Naive B cell (primary cell): ENCODE data around the gene FBXO45. TPM values are rescaled to one million over a fixed set of nuclear protein-coding genes. Genes with fewer than 3 reads are reported as not detected.
"Not testable (repeated sequence)": the region's sequence is repeated elsewhere in the genome, so short reads cannot be mapped to it uniquely, and the experiment has no call there.

Experiments used
- ATAC-seq, 2 donors: fragments of 150-1000 bp; cut with Tn5 transposase; 2 replicates each; pipeline ENCODE4 v1.10.0; 2021; ENCODE audit warnings: low read depth in 2 of 2, mild to moderate bottlenecking in 2 of 2, moderate library complexity in 2 of 2
- DNase-seq: peaks from one replicate; pipeline ENCODE4 v3.0.0; 2022
- H3K27ac Mint-ChIP-seq, 6 donors: one replicate each; pipeline ENCODE4 v1.8.0; 2020 to 2022; ENCODE audit warnings: mild to moderate bottlenecking in 6 of 6, mixed read lengths in 6 of 6, moderate library complexity in 5 of 6, inconsistent platforms in 2 of 6
- H3K27me3 Mint-ChIP-seq, 3 donors: one replicate each; pipeline ENCODE4 v1.8.0; 2021 to 2022; ENCODE audit warnings: mixed read lengths in 3 of 3, mild to moderate bottlenecking in 1 of 3
- H3K36me3 Mint-ChIP-seq, 2 donors: one replicate each; pipeline ENCODE4 v1.8.0; 2020 to 2022; ENCODE audit warnings: mixed read lengths in 2 of 2, inconsistent platforms in 1 of 2, mild to moderate bottlenecking in 1 of 2
- H3K4me1 Mint-ChIP-seq, 3 donors: one replicate each; pipeline ENCODE4 v1.8.0; 2020 to 2022; ENCODE audit warnings: mixed read lengths in 3 of 3, inconsistent platforms in 1 of 3, mild to moderate bottlenecking in 1 of 3, moderate library complexity in 1 of 3
- H3K4me3 Mint-ChIP-seq, 8 donors: one replicate each; pipeline ENCODE4 v1.8.0; 2020 to 2022; ENCODE audit warnings: mild to moderate bottlenecking in 8 of 8, mixed read lengths in 8 of 8, moderate library complexity in 8 of 8, inconsistent platforms in 2 of 8
- H3K9me3 Mint-ChIP-seq, 7 donors: one replicate each; pipeline ENCODE4 v1.8.0; 2020 to 2022; ENCODE audit warnings: mixed read lengths in 7 of 7, mild to moderate bottlenecking in 5 of 7, inconsistent platforms in 2 of 7, moderate library complexity in 1 of 7
- polyA plus RNA-seq, 6 donors: library from polyadenylated mRNA; unstranded; fragments of 300-500 nt; fragmentation: Illumina TruSeq; gene quantifications; one replicate each; pipeline ENCODE4 v1.2.3, GENCODE V29; 2021; ENCODE audit warnings: low read depth in 6 of 6

The FBXO45 gene, protein sequence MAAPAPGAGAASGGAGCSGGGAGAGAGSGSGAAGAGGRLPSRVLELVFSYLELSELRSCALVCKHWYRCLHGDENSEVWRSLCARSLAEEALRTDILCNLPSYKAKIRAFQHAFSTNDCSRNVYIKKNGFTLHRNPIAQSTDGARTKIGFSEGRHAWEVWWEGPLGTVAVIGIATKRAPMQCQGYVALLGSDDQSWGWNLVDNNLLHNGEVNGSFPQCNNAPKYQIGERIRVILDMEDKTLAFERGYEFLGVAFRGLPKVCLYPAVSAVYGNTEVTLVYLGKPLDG
- 1 to 10 TPM; 2.5 to 4.1 (median 2.8) TPM for polyA plus RNA-seq

DNA sequence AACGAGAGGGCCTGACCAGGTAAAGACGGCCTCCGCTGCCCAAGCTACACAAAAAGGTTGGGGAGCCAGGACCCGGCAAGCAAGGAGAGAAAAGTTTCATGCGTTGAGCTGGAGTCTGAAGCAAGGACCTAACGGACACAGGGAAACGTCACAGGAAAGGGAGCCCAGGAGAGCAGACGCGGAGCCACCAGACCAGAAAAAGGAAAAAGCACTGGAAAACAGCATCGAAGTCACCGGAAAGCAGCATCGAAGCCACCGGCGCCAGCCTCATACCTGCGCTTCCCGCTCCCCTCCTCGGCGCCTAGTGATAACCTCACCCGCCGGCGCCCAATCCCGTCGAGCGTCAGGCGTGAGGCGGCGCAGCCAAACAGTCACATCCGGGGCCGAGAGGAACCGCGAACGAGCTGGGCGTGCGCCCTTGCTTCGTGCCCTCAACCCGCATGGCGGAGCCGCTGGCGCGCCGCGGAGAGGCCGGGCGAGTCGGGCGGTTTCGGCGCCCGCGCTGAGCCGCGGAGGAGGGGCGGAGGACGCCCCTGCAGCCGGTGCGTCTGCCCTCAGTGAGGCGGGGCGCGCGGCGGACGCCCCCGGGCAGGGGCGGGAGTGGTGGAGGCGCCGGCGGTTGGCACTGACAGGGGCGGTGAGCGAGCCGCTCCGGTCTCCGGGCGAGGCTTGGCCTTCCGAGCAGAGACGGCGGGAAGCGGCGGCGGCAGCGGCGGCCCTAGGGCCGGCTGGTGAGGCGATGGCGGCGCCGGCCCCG lies at the start of gene FBXO45, which contains the start of gene WDR53:
TSS of gene FBXO45 (plus strand) at position 415 of the 757 bp plus-strand sequence. CDS start at position 740, 325 bp downstream.
TSS of gene WDR53 (minus strand) at position 309 of the 757 bp plus-strand sequence. CDS start 7,079 bp downstream, outside the sequence.
- Mint-ChIP-seq H3K27me3 (no peaks in the 10 kb centered on the region), H3K9me3 (no peaks in the 10 kb centered on the region), H3K36me3 (no peaks in the 10 kb centered on the region), H3K4me3 (peak within 1 kb of the TSS; percentile 79 to 98 (median 97)), H3K4me1 (peaks cover 16 to 38% (median 17%) of the 10 kb centered on the region in 3 donors), H3K27ac (peak within 1 kb of the TSS; percentile 96 to 97 (median 96))
- peak; percentile 91 to 92 for ATAC-seq
- DNase-seq, result peak; percentile 95

DNA sequence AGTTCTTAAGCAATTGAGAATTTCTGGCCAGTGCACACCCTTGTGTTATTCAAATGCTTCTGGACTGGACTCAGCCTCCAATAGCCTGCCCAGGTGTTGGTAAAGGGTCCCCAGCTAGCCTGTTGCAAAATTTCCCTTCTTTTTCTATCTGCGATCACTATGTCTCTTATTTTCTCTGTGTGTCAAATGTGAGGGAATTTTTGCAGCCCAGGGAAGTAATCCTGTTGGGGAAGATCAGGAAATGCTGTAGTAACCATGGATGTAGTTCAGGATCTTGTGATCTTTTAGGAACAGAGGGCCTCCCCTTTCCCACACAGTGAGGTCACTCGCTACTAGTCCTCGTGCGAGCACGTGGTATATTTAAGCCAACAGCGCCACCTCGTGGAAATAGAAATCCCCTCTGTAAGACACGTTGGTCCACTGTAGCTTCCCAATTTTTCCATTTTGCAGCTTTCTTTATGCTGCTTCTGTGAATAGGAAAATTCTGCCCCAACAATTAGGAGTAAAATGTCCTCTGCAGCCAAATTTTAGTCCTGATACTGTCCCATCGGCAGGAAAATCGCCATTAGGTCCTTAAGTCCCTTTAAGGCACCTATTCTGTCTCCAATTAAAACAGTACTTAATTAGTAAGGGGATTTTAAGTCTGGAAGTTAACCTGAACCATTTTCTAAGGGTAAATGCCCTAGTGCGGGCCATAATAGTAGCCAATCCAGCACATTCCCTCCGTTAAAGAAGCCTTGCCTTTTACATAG lies 49.3 kb upstream of the FBXO45 start:
- H3K9me3 Mint-ChIP-seq, result peaks cover 17 to 82% (median 60%) of the 10 kb centered on the region in 7 donors
- H3K27ac Mint-ChIP-seq, result peak overlapping the region in 1 of 6 donors; percentile 44
- H3K4me3 Mint-ChIP-seq, result no peak overlapping the region
- peaks cover 0 to 10% (median 2%) of the 10 kb centered on the region in 3 donors for H3K27me3 Mint-ChIP-seq
- DNase-seq, result peak; percentile 18
- ATAC-seq, result no peak
- peaks cover 9 to 36% of the 10 kb centered on the region in 2 donors for H3K36me3 Mint-ChIP-seq
- no peaks in the 10 kb centered on the region for H3K4me1 Mint-ChIP-seq

DNA sequence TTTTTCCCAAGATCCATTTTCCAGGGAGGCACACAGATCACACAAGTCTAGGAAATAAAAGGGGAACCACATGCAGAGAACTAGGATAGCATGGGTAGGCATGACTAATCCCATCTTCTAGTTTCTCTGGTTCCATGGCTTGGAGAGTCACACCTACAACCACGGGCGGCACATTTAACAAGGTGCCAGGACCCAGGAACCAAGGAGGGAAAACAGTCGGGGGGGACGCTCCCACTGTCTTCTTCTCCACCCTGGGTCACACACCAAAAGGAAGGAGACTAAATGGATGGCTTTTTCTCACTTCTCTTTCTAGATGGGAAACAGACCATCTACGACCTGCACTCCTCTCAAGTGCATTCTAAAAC lies 48.8 kb upstream of the FBXO45 start:
- Mint-ChIP-seq H3K9me3 (peaks cover 14 to 78% (median 60%) of the 10 kb centered on the region in 7 donors), H3K27me3 (peaks cover 0 to 10% (median 0%) of the 10 kb centered on the region in 3 donors), H3K27ac (peak overlapping the region in 1 of 6 donors; percentile 44), H3K4me1 (no peaks in the 10 kb centered on the region), H3K4me3 (no peak overlapping the region), H3K36me3 (peaks cover 9 to 33% of the 10 kb centered on the region in 2 donors)
- DNase-seq, result no peak
- no peak for ATAC-seq

DNA sequence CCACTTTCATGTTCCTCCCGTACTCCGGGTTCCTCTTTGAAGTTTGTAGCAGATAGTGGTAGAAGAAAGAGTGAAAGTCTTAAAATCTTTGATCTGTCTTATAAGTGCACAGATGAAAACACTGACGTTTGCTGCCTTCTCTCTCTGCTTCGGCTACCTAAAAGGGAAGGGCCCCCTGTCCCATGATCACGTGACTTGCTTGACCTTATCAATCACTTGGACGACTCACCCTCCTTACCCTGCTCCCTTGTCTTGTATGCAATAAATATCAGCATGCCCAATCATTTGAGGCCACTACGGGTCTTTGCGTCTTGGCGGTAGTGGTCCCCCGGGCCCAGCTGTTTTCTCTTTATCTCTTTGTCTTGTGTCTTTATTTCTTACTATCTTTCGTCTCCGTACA lies 47.2 kb upstream of the FBXO45 start:
- H3K36me3 Mint-ChIP-seq, result peaks cover 6 to 31% of the 10 kb centered on the region in 2 donors
- H3K4me3 Mint-ChIP-seq, H3K27me3 Mint-ChIP-seq, H3K4me1 Mint-ChIP-seq, DNase-seq, ATAC-seq: not testable (repeated sequence)
- H3K9me3 Mint-ChIP-seq, result peaks cover 12 to 65% (median 54%) of the 10 kb centered on the region in 7 donors
- H3K27ac Mint-ChIP-seq, result peak overlapping the region in 1 of 6 donors; percentile 46

DNA sequence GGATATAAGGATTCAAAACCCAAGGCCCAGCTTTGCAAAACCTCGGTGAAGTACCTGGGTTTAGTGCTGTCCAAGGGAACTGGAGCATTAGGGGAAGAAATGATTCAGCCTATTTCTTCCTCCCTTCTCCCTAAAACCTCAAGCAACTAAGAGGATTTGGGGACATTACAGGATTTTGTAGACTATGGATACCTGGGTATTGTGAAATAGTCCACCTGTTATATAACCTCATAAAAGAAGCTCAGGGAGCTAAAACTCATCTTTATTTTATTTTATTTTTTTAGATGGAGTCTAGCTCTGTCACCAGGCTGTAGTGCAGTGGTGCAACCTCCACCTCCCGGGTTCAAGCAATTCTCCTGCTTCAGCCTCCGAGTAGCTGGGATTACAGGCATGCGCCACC lies 44.6 kb upstream of the FBXO45 start:
- peaks cover 9 to 44% (median 40%) of the 10 kb centered on the region in 7 donors for H3K9me3 Mint-ChIP-seq
- peaks cover 0 to 9% (median 7%) of the 10 kb centered on the region in 3 donors for H3K4me1 Mint-ChIP-seq
- no peak overlapping the region for H3K4me3 Mint-ChIP-seq
- peaks cover 0 to 8% (median 5%) of the 10 kb centered on the region in 3 donors for H3K27me3 Mint-ChIP-seq
- ATAC-seq (no peak), DNase-seq (no peak)
- peaks cover 6 to 28% of the 10 kb centered on the region in 2 donors for H3K36me3 Mint-ChIP-seq
- no peak overlapping the region for H3K27ac Mint-ChIP-seq

DNA sequence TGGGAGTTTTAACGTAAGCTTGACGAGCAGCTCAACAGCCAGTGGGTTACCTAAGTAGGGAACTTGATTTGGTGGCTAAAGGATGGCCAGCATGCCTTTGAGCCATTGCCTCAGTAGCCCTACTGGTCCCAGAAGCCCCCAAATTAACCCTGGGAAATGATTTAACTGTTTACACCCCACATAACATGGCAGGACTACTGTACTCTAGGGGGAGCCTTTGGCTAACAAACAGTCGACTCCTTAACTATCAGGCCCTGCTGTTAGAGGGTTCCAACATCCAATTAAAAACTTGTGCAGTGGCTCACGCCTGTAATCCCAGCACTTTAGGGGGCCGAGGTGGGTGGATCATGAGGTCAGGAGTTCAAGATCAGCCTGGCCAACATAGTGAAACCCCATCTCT lies 43.9 kb upstream of the FBXO45 start:
- peaks cover 0 to 10% (median 9%) of the 10 kb centered on the region in 3 donors for H3K4me1 Mint-ChIP-seq

DNA sequence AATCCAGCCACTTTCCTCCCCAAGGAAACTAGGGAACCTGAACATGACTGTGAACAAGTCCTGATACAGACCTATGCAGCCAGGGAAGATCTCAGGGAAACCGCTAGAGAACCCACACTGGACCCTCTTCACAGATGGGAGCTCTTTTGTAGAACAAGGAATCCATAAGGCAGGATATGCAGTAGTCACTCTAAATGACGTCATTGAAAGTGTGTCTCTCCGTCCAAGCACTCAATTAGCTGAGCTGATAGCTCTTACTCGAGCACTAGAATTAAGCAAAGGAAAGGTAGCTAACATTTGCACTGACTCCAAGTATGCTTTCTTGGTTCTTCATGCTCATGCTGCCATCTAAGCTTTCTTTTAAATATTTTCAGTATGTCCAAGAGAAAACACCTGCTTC lies 43.3 kb upstream of the FBXO45 start:
- no peak for DNase-seq
- Mint-ChIP-seq H3K27me3 (peaks cover 0 to 8% (median 5%) of the 10 kb centered on the region in 3 donors), H3K4me3 (no peak overlapping the region), H3K9me3 (peaks cover 9 to 31% (median 29%) of the 10 kb centered on the region in 7 donors), H3K27ac (no peak overlapping the region), H3K36me3 (peaks cover 6 to 25% of the 10 kb centered on the region in 2 donors), H3K4me1 (peaks cover 0 to 10% (median 9%) of the 10 kb centered on the region in 3 donors)
- ATAC-seq, result no peak

More for the DNA sequence above, 43.9 kb upstream of the FBXO45 start:
- peaks cover 0 to 8% (median 5%) of the 10 kb centered on the region in 3 donors for H3K27me3 Mint-ChIP-seq
- H3K27ac Mint-ChIP-seq, result no peak overlapping the region
- H3K36me3 Mint-ChIP-seq, result peaks cover 6 to 28% of the 10 kb centered on the region in 2 donors
- ATAC-seq, result no peak
- H3K9me3 Mint-ChIP-seq, result peaks cover 9 to 37% (median 35%) of the 10 kb centered on the region in 7 donors
- no peak for DNase-seq
- no peak overlapping the region for H3K4me3 Mint-ChIP-seq

DNA sequence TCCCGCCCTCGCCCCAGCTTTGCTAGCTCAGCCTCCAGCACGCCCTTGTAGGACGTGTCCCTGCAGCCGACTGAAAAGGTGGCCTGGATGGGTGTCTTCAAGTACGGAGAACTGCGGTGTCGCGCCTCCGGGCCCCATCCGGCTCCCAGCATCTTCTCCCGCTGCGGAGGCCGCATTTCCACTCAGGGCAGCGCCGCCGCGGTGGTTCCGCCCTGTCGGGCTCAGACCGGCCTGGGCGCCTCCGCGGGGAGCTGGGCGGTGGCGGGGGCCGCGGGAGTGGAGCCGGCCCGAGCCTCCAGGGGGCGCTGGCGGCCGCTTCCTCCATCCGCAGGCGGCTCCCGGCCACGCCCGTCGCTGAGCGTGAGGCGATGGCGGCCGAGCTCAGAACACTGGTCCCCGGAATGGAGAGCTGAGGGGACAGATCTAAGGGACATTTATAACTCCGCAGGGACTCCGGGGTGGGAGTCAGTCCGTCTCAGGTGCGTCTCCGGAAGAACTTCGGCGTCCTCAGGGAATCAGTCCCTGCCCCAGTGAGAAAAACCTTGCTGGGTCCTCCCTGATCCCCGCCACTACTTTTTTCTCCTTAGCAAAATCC lies 39.7 kb upstream of the FBXO45 start:
- peak; percentile 52 for DNase-seq
- Mint-ChIP-seq H3K4me3 (peak overlapping the region in 7 of 8 donors; percentile 53 to 90 (median 70)), H3K27ac (peak overlapping the region in 1 of 6 donors; percentile 26), H3K9me3 (peaks cover 3 to 17% (median 7%) of the 10 kb centered on the region in 7 donors), H3K27me3 (peaks cover 8 to 19% (median 17%) of the 10 kb centered on the region in 3 donors), H3K36me3 (peaks cover 4 to 9% of the 10 kb centered on the region in 2 donors), H3K4me1 (peaks cover 0 to 10% (median 9%) of the 10 kb centered on the region in 3 donors)
- ATAC-seq, result peak; percentile 95 to 97

DNA sequence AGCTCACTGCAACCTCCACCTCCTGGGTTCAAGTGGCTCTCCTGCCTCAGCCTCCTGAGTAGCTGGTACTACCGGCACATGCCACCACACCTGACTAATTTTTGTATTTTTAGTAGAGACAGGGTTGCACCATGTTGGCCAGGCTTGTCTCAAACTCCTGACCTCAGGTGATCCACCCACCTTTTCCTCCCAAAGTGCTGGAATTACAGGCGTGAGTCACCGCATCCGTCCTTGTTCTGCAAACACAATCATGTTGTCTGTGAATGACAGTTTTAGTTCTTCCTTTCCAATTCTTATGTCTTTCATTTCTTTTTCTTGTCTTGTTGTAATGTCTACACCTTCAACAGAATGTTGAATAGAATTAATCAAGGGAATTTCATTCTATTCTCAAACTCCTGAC lies 37.0 kb upstream of the FBXO45 start:
- peaks cover 11 to 19% (median 17%) of the 10 kb centered on the region in 3 donors for H3K27me3 Mint-ChIP-seq
- no peak for DNase-seq
- peak overlapping the region in 2 of 8 donors; percentile 6 to 61 for H3K4me3 Mint-ChIP-seq
- peaks cover 3 to 17% (median 5%) of the 10 kb centered on the region in 7 donors for H3K9me3 Mint-ChIP-seq
- H3K4me1 Mint-ChIP-seq, result peaks cover 0 to 10% (median 9%) of the 10 kb centered on the region in 3 donors
- no peak for ATAC-seq
- H3K36me3 Mint-ChIP-seq, result peaks cover 4 to 9% of the 10 kb centered on the region in 2 donors
- peak overlapping the region in 1 of 6 donors; percentile 12 for H3K27ac Mint-ChIP-seq

DNA sequence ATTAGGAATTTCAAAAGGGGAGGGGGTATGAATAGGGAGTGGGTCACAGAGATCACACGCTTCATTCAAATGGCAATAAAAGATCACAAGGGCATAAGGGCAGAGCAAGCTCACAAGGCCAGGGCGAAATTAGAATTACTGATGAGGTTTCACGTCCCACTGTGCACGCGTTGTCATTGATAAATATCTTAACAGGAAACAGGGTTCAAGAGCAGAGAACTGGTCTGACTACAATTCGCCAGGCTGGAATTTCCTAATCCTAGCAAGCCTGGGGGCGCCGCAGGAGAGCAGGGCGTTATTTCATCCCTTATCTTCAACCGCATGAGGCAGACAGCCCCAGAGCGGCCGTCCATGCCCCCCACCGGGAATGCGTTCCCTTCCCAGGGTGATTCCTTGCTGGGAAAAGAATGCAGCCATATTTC lies 35.2 kb upstream of the FBXO45 start:
- H3K9me3 Mint-ChIP-seq, result peaks cover 3 to 17% (median 5%) of the 10 kb centered on the region in 7 donors
- H3K4me1 Mint-ChIP-seq, result peaks cover 0 to 5% (median 3%) of the 10 kb centered on the region in 3 donors
- no peak overlapping the region for H3K4me3 Mint-ChIP-seq
- ATAC-seq (no peak), DNase-seq (no peak)
- H3K36me3 Mint-ChIP-seq, result peaks cover 4 to 9% of the 10 kb centered on the region in 2 donors
- H3K27ac Mint-ChIP-seq, result no peak overlapping the region
- peaks cover 11 to 24% (median 15%) of the 10 kb centered on the region in 3 donors for H3K27me3 Mint-ChIP-seq

DNA sequence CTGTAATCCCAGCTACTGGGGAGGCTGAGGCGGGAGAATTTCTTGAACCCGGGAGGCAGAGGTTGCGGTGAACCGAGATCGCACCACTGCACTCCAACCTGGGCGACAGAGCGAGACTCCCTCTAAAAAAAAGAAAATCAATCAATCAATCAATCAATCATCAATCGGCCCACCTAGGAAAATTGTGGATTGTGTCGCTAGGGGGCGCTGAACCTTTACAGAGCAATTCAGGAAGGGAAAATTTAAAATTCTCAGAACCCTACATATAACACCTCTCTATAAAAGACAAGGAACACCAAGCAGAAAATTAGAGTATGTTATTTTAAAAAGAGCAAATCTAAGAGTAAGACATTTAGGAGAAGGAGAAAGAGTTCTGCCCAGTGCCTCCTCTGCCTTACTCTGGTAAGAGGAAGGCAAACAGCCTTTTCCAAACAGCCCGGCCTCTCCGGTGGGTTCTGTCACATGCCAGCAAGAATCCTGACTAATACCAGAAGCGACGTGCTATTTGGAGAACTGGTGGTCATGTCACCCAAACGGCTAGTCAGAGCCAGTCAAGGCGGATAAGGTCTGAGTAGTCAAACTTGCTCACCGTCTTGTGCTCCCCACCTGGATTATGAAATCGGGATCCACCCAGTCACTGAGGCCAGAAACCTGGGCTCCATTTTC lies 31.0 kb upstream of the FBXO45 start:
- no peaks in the 10 kb centered on the region for H3K36me3 Mint-ChIP-seq
- H3K27me3 Mint-ChIP-seq, result peaks cover 0 to 18% (median 9%) of the 10 kb centered on the region in 3 donors
- H3K4me1 Mint-ChIP-seq, result peaks cover 0 to 3% (median 0%) of the 10 kb centered on the region in 3 donors
- H3K4me3 Mint-ChIP-seq, result no peak overlapping the region
- peak overlapping the region in 1 of 6 donors; percentile 42 for H3K27ac Mint-ChIP-seq
- no peaks in the 10 kb centered on the region for H3K9me3 Mint-ChIP-seq
- DNase-seq, result peak; percentile 40
- no peak for ATAC-seq
